NCI-H1417 (cell line): ENCODE results near the gene NCAPG2.
"Not testable (repeated sequence)": the region's sequence is repeated elsewhere in the genome, so short reads cannot be mapped to it uniquely, and the experiment has no call there.

Experiments
- DNase-seq, 3 experiments: peaks; one replicate each; lab custom pipeline; 2025; lab: John Stamatoyannopoulos, UW

The NCAPG2 gene

DNA sequence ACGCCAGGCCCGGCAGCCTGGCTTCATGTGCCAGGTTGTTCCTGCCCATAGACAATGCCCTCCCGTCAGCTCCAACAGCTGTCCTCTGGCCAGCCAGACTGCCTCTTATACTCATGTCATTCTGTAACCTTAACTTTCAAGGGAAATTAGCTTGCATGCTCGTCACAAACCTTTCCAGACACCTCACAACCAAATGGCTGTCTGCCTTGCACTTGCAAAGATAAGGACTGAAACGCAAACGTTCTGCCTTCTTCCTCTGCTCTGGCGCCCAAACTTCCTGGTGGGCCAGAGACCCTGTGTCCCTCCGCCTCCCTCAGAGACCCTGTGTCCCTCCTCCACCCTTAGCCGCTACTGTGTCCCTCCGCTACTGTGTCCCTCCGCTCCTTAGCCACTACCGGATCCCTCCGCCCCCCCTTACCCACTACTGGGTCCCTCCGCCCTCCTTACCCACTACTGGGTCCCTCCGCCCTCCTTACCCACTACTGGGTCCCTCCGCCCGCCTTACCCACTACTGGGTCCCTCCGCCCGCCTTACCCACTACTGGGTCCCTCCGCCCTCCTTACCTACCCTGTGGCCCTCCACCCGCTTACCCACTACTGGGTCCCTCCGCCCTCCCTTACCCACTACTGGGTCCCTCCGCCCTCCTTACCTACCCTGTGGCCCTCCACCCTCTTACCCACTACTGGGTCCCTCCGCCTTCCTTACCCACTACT is 37.5 kb downstream of the NCAPG2 start:
- DNase-seq = not testable (repeated sequence)

DNA sequence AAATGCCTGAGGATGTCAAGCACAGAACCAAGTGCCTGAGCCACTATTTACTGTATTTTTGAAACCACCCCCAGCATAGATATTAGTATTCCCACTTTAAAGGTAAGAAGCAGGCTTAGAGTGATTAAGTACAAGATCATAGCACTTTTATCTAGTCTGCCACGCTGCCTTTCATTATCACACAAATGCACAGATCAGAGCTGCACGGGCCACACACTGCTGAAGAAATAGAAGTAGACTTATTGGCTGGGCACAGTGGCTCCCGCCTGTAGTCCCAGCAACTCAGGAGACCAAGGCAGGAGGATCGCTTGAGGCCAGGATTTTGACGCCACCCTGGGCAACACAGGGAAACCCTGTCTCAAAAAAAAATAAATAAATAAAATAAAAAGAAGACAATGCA is 38.2 kb downstream of the NCAPG2 start:
- no peak for DNase-seq

DNA sequence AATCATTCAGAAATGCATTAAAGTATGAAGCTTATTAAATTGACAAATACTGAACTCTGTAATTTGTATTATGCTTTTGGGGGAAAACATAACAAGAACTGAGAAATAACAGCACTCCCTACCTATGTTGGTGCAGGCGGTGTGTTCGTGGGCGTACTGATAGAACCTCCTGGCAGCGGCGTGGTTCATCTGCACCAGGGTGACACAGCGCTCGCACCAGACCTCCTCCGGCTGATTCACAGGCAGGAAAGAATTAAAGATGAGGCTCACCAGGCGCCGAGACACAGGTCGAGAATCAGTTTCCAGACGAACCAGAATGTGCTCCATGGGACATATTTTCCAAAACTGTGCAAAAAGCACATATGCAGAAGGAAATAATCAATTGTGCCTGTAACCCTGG is 40.2 kb downstream of the NCAPG2 start:
- no peak for DNase-seq

DNA sequence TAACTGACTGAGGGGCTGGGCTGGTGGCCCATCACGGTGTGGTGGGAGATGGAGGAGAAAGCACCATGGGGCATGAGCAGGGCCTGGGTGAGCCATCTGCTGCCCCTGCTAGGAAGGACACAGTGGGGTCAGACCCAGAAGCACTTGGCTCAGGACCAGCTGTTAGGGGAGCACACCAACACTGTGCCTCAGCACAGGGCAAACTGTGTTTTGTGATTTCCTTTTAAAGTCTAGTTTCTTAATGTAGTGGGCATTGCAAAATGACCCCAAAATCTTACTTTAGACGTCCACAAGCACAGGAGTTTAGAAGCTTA is 41.2 kb downstream of the NCAPG2 start:
- no peak for DNase-seq

DNA sequence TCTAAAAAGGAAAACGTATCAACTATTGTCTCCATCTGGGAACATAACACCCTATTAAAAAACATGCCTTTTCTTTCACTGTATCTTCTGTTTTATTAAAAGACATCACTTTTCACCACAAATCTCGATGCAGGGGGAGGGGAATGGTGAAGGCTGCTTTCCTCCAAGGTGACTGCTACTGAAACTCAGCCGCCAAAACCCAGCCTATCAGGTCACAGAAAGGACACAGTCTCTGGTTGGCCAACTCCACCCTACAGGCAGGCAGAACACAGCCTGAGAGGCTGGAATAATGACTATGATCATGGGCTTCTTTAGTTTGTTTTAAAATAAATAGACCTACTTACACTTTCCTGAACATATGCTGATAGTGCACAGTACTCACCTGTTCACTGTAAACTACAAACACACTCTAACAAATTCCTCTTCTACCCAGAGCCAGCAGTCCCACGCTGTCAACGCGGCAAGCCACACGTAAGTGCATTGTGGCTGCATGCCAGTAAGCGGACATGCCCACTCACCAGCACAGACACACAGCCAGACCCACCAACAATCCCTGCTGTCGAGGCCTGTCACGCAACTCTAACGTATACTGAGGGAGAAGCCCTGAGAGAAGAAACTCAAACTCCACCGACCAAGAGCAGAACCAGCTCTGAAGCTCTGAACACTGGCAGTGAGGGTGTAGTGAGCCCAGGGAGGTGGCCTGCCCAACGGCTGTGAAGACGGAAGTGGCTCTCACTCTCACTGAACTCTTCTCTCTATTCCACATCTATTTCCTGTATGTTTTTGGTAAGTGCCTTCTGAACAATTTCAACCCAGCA is 41.8 kb downstream of the NCAPG2 start:
- no peak for DNase-seq

DNA sequence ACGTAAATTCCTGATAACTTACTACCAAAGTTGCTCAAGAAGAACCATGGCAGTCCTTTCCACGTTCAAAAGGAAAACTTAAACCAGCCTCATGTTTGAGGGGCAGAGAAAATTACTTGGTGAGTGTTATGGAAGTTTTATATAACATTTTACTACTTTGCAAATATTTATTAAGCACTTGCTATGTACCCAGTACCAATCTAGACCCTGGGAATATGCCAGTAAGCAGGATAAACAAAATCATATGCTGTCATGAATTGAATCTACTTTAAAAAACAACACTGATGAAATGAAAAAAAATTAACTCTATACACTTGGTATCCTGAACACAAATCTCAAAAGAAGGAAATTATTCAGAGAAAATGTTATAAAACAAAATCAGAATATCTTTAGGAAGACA is 46.1 kb downstream of the NCAPG2 start:
- DNase-seq = no peak

DNA sequence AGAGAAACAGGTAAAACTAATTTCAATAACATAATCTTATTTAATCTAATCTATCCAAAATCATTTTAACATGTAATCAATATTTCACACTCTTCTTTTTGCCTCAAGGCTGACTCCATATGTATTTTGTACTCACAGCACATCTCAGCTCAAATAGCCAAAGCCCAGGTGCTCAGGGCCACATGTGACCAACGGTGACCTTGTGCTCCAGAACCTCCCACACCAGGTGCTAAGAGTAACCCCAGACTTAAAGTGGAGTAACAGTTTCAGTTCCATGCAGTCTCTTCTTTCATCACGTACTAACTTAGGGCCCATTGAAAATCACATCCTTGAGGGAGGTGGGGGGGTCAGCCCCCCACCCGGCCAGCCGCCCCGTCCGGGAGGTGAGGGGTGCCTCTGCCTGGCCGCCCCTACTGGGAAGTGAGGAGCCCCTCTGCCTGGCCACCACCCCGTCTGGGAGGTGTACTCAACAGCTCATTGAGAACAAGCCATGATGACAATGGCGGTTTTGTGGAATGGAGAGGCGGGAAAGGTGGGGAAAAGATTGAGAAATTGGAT is 47.3 kb downstream of the NCAPG2 start:
- DNase-seq = peak in 2 of 3 experiments; percentile 15 to 29

DNA sequence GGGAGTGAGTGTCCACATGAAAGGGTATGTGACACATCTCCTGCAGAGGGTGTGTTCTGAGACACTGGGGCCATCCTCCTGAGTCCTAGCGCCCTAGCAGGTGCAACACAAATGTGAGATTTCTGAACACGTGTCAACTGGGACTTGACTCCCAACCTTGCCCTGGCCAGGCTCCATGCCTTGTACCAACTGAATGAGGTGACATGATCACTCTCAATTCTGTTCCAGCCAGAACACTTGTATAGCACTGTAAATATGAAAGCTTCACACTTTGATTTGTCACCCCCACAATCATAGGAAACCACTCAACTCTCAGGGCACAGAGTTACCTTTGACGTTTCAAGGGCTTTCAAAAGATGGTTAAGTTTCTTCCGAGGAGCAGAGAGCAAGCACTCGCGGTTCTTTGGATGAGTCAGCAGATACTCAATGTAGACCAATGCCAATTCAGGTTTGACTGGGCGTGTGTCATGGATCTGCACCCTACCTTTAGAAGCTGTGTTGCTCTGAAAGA is 48.6 kb downstream of the NCAPG2 start:
- peak in 1 of 3 experiments; percentile 39 for DNase-seq

DNA sequence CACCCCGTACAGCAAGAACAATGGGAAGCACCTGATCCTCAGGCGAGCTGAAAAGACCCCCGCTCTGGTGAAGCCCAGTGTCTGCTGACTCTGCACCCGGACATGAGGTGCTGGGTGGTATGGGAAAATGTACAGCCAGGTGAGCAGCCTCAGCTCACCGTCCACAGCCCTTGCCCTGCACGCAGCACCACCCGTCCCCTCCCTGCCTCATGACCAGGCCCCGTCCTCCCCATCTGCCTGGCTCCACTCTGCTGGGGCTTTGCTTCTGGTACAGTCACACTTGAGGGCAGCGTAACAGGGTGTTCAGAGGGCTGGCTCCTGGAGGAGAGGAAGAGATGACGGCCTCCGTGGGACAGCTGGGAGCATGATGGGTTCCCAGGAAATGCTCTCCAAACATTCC is 49.1 kb downstream of the NCAPG2 start:
- no peak for DNase-seq

DNA sequence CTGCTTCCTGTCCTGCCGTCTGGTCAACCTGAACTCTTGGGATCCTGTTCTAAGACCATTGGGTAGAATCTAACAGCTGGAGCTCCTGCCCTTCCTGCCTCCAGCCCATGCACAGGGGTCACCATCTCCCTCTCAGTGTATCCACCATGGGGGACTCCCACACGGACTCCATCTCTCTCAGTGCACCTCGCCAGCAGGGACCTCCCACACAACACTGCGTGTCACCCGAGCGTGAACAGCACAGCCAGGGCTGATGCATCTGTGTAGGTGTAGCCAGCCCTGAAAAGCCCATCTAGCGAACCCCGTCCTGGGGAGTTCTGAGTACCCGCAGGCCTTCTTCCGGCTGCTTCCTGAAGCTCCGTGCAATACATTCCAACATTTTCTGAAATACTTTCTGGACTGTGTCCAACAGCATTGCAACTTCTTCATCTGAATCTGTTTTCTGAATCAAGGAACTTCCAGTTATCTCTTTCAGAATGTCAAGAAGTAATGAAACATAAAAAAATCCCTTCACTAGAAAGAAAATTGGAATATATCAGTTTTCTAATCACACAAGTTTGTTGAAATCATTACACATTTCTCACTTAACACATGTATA is 52.5 kb downstream of the NCAPG2 start:
- DNase-seq = no peak

DNA sequence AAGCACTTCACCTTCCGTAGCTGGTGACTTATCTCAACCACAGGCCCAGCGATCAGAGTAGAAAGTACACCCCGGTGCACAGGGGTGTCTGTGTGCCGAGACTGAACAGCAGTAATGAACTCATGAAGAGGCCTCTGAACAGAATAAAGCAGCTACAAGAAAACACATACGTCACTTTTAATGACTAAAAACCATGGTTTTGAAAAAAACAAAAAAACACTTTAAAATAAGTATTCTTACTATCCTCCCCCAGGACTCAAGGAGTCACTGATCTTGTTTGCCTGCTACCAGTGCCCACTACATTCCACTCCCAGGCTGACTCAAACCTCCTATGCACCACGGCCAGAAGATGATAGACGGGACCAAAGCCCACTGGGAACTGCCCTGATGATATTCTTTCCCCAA is 53.8 kb downstream of the NCAPG2 start:
- no peak for DNase-seq

DNA sequence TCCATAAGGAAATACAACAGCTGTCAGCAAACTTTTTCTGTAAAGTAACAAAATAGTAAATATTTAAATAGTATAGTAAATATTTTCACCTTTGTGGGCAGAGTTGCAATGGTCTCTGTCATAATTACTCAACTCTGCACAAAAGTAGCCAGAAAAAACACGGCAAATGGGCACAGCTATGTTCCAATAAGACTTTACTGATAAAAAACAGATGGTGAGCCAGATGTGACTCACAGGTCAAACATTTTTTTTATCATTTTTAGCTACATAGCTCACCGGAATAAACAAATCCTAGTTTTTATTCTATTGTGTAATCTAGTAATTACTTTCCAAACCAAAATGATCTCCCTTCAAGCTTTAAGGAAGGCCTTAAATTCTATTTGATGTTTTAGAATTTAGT is 55.3 kb downstream of the NCAPG2 start:
- no peak for DNase-seq

DNA sequence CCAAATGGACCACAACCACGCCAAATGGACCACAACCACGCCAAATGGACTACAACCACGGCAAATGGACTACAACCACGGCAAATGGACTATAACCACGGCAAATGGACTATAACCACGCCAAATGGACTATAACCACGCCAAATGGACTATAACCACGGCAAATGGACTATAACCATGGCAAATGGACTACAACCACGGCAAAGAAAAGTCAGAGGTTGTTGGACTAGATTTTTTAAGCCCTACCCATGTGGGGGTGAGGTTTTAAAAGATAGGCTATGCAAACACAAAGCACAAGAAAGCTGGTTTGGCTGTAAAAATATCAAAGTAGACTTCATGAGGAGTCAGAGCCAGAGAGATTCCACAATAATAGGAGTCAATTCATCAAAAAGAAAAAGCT is 55.8 kb downstream of the NCAPG2 start:
- DNase-seq = no peak

DNA sequence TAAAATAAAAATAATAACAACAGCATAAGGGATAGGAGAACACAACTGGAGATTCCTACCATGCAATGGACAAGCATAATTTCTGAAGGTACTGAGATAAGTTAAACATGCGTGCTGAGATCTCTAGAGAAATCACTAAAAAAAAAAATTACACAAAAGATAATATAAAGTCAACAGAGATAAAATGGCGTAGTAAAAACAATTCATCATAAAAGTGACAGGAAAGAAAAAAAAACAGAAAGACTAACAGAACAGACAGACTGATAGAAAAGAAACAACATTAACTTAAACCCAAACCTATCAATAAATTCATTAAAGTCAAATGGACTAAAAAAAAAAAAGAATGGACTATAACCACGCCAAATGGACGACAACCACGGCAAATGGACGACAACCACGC is 56.4 kb downstream of the NCAPG2 start:
- no peak for DNase-seq

DNA sequence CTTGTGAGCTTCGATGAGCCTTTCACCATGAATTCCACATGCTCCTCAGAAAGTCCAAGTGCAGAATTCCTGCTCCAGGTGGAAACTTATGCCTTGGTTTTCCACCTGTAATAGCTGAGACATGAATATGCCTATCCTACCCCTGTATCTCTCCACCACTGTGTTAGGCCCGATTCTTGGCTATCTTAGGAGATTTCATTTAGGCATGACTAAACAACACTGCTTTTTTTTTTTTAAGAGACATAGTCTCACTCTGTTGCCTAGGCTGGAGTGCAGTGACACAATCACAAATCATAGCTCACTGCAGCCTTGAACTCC is 57.2 kb downstream of the NCAPG2 start:
- no peak for DNase-seq

DNA sequence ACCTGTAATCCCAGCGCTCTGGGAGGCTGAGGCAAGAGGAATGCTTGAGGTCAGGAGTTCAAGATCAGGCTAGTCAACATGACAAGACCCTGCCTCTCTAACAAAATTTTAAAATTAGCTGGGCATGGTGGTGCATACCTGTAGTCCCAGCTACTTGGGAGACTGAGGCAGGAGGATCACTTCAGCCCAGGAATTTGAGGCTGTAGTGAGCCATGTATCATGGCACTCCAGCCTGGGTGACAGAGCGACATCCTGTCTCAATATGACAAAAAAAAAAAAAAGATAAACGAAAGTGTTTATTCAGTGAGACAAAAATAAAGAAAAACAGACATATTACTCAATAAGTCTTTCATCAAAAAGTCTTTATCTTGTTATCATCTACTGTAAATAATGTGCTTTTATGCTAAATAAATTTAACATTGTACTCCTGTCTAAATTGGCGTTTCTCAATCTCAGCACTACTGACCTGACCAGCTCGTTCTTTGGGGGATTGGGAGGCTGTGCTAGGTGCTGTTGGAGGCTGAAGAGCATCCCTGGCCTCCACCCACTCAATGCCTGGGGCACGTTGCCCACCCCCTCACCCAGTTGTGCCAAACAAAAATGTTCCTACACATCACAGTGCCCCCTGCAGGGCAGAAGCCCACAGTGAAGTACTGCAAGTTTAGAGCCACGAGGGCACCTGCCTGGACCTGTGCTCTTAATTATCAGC is 57.7 kb downstream of the NCAPG2 start:
- DNase-seq = peak in 2 of 3 experiments; percentile 9 to 35

DNA sequence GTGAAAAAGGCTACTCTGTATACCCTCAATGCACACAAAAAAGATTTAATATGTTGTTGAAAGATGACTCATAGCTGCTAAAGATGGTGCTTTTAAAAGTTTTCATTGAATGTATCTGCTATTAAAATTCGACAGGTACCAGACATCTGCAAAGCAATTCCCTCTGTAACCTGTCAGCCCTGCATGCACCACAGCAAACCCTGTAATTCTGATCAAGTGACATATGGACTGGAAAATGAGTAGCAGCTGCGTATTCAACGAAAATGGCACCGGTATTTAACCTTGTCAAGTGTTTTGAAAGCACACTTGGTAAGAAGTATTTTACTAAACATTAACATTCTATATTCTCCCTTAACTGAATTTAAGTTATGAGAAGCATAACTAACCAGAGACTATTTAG is 58.8 kb downstream of the NCAPG2 start:
- DNase-seq = peak in 2 of 3 experiments; percentile 23 to 62

DNA sequence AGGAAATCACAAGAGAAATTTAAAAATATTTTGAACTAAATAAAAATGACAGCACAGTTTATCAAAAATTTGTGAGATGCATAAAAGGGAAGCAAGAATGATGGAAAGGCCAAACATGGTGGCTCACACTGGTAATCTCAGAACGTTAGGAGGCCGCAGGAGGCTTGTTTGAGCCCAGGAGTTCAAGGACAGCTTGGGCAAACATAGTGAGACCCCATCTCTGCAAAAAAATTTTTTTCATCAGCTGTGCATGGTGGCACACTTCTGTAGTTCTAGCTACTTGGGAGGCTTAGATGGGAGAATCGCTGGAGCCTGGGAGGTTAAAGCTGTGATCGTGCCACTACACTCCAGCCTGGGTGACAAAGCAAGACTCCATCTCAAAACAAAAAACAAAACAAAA is 62.5 kb downstream of the NCAPG2 start:
- DNase-seq = no peak

DNA sequence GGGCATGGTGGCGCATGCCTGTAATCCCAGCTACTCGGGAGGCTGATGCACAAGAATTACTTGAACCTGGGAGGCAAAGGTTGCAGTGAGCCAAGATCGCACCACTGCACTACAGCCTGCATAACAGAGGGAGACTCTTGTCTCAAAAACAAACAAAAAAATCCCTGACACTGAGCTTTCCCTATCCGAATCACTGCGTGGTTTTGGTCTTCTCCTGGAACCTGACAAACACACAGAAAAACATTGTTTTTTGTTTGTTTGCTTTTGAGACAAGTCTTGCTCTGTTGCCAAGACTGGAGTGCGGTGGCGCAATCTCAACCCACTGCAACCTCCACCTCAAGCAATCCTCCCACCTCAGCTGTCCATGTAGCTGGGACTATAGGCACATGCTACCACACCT is 66.6 kb downstream of the NCAPG2 start:
- no peak for DNase-seq

DNA sequence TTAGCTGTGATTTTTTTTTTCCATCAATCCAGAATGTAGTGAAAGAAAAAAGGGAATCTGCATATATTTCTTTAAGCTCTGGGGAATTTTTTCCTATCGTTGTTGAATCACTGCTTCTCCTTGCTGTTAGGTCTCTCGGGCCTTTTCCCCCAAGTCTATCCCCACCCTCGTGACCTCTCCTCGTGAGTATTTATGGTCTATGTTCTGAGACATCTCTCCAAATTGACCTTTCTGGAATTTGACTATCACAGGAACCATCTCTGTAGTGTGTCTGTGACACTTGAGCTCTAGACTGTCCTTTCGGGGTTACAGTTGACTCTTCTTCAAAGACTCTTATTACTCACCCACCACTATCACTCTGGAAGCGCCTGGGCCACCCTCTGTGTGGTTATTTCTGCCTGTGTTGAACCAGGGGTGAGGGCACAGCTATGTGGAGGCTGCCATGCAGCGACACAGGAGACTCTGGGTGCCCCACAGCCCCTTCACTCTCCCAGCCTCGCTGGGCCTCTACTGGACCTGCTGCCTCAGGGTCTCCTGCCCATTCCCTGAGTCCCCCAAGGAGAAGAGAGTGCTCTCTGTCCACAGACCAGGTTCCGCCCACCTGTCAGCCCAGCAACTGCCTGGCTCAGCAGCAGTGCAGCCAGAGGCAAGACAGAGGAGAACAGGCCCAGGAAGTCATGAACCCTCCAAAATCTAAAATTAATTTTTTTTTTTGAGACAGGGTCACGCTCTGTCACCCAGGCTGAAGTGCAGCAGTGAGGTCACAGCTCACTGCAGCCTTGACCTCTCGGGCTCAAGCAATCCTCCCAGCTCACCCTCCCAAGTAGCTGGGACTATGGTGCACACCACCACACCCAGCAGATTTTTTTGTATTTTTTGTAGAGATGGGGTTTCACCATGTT is 71.3 kb downstream of the NCAPG2 start:
- DNase-seq = no peak

DNA sequence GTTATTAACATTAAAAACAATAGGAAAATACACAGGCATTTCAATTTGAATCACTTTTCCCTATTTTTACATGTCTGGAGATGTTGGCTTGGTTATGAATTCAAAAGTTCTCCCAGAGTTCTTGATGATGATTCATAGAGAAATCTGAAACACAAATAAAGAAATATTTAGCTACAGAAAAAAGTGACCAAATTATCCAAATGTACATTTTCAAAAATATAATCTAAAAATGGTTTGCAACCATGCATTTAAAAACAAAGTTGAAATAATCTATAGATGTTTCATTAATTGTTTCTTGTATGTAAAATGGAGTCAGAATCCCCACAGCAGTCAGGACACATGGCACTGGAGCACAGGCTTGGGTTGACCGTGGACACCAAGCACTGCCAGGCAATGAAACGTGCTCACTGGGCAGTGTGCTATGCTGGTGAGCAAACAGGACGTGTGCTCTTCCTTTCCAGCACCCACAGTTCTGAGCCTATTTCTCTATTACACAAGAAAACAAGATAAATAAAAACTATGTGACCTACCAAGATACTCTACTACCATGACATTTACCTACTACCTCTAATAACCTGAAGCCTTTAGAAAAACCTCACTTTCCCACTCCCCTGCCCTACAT is 72.9 kb downstream of the NCAPG2 start:
- DNase-seq = no peak
